Fibroblast of villous mesenchyme (primary cell): ENCODE measurements around the gene RAB9A. TPM values are rescaled to one million over a fixed set of nuclear protein-coding genes. Genes with fewer than 3 reads are reported as not detected.
"Not testable (repeated sequence)": the region's sequence is repeated elsewhere in the genome, so short reads cannot be mapped to it uniquely, and the experiment has no call there.

ENCODE experiments used
- DNase-seq: peaks from one replicate; pipeline ENCODE4 v3.0.0-alpha.2; 2010; ENCODE audit warnings: low read depth
- H3K4me3 ChIP-seq: 2 replicates; pipeline ENCODE4 v1.5.1; 2011; ENCODE audit warnings: low read depth, mild to moderate bottlenecking, low read length
- total RNA-seq: library from RNA; depleted of rRNA; stranded (reverse); fragments of >200 nt; gene quantifications from 2 replicates; pipeline ENCODE4 v1.2.3, GENCODE V29; 2012
- TF ChIP-seq, protein P1 (sequence below): IDR thresholded peaks from 2 replicates; pipeline ENCODE4 v1.5.1; 2012; ENCODE audit warnings: low read depth, mild to moderate bottlenecking, low read length; ENCODE audit not compliant: insufficient read depth

The RAB9A gene, protein sequence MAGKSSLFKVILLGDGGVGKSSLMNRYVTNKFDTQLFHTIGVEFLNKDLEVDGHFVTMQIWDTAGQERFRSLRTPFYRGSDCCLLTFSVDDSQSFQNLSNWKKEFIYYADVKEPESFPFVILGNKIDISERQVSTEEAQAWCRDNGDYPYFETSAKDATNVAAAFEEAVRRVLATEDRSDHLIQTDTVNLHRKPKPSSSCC
- 44.5 and 63.0 TPM in 2 replicates for total RNA-seq

DNA sequence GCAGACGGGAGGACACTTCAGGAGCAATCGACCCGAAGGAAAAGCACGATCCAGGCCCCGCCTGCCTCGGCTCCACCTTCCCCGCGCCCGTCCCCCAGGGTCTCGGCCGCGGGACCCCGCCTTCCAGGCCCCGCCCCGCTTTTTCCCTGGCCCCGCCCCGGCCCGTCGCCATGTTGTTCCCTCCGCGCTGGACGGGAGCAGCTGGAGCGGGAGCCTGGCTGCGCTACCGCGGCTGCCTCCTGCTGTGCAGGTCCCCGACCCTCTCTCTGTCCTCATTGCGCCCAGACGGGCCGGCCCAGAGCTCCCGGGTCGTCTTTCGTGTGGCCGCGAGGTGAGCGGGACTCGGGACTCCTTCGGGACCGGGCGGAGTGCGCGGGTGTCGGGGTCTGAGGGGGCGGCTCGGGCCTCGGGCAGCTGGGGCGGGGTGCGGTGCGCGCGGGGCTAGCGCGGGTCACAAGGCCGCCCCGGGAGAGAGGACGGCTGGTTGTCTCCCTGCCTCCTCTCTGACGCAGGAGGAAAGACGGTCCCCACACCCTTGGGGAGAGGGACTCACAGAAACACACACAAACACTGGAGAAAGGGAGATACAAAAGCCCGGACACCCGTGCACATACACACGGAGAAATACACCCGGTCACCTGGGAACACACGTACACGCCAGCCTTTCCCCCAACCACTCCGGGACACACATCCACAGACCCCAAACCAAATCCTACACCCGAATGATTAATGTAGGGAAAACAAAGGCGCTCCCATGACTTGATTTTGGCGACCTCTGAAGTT lies at the start of gene RAB9A:
RAB9A (plus strand) TSS at position 171 of the 783 bp plus-strand sequence. CDS start 19,619 bp downstream, outside the sequence.
- DNase-seq, result peak; percentile 80
- TF ChIP-seq, protein P1, sequence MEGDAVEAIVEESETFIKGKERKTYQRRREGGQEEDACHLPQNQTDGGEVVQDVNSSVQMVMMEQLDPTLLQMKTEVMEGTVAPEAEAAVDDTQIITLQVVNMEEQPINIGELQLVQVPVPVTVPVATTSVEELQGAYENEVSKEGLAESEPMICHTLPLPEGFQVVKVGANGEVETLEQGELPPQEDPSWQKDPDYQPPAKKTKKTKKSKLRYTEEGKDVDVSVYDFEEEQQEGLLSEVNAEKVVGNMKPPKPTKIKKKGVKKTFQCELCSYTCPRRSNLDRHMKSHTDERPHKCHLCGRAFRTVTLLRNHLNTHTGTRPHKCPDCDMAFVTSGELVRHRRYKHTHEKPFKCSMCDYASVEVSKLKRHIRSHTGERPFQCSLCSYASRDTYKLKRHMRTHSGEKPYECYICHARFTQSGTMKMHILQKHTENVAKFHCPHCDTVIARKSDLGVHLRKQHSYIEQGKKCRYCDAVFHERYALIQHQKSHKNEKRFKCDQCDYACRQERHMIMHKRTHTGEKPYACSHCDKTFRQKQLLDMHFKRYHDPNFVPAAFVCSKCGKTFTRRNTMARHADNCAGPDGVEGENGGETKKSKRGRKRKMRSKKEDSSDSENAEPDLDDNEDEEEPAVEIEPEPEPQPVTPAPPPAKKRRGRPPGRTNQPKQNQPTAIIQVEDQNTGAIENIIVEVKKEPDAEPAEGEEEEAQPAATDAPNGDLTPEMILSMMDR, result no peak
- H3K4me3 ChIP-seq, result peak within 1 kb of the TSS; percentile 86

DNA sequence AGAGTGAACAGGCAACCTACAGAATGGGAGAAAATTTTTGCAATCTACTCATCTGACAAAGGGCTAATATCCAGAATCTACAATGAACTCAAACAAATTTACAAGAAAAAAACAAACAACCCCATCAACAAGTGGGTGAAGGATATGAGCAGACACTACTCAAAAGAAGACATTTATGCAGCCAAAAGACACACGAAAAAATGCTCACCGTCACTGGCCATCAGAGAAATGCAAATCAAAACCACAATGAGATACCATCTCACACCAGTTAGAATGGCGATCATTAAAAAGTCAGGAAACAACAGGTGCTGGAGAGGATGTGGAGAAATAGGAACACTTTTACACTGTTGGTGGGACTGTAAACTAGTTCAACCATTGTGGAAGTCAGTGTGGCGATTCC lies 47.2 kb upstream of the RAB9A start:
- DNase-seq, H3K4me3 ChIP-seq: not testable (repeated sequence)

DNA sequence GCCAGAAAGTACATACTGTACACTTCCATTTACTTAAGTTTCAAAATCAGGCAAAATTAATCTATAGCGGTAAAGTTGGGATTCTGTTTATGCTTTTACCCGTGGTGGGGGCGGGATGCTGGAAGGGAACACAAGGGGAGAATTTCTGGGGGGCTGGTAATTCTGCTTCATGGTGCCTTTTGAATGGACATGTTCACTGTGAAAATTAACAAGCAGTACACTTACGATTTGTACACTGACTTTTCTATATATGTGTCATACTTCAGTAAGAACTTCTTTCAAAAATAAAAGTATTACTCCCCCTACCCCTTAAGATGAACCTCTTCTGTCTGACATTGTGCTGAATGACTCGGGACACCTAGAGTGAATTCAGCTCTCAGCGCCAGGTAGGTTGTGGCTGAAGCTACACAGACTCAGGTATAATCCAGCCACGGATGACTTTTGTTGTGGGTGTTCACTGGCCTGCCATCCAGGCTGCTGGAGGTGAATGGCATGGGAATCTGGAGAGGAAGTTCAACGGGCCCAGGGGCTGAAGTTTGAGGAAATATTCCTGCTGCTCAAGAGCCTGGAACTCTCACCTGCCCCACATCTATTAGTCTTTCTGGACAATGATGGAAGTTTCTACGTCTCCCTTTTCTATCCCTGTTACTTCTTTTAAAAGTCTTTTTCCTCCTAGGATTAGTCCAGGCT lies 43.3 kb upstream of the RAB9A start:
- no peak overlapping the region for H3K4me3 ChIP-seq
- DNase-seq, result no peak
- TF ChIP-seq, protein P1, result no peak

DNA sequence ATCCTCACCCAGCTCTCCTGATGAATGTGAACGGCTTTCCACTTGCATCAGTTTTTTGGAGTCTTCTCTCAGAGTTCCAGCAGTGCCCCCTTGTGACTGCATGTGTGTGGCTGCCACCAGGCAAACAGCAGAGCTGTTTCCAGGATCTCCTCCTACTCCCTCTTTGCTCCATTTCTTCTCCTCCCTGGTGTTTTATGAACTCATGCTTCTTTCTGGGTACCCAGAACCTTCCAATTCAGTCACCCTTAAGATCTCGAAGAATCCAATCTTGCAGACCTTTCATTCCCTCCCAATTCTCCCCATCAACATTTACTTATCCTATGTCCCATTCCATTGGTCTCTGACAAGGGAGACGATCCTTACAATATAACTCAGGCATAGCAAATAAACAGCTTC lies 42.8 kb upstream of the RAB9A start:
- DNase-seq, result peak; percentile 72
- H3K4me3 ChIP-seq, result no peak overlapping the region
- TF ChIP-seq, protein P1, result peak; percentile 75

DNA sequence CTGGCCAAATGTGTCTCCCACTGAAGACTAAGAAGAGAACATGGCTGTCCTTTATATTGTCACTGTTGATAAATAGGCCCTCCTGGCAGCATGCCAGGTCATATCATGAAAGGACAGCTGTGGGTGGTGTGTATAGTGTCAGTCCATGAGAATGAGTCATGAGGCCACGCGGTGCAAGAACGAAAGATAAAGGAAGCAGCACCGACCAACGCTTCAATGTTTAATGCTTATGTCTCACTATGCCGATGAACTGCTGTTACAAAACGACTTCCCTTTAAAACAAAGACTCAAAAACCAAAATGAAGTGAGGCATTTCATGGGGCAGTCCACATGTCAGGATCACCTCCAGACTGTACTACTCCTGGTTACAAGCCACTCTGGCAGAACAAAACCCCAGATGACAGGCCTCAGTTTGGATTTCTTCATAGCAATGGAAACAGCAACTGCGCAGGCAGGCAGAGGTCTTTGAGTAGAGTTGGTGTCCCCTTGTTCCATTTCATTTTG lies 41.2 kb upstream of the RAB9A start:
- DNase-seq, result peak; percentile 89
- no peak overlapping the region for H3K4me3 ChIP-seq
- TF ChIP-seq, protein P1, result no peak

DNA sequence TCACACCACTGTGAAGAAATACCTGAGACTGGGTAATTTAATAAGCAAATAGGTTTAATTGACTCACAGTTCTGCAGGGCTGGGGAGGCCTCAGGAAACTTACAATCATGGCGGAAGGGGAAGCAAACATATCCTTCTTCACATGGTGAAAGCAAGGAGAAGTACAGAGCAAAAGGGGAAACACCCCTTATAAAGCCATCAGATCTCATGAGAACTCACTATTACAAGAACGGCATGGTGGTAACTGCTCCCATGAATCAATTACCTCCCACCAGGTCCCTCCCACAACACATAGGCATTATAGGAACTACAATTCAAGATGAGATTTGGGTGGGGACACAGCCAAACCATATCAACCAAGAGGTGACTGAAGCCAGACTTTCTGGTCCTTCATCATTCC lies 40.6 kb upstream of the RAB9A start:
- not testable (repeated sequence) for DNase-seq, H3K4me3 ChIP-seq

DNA sequence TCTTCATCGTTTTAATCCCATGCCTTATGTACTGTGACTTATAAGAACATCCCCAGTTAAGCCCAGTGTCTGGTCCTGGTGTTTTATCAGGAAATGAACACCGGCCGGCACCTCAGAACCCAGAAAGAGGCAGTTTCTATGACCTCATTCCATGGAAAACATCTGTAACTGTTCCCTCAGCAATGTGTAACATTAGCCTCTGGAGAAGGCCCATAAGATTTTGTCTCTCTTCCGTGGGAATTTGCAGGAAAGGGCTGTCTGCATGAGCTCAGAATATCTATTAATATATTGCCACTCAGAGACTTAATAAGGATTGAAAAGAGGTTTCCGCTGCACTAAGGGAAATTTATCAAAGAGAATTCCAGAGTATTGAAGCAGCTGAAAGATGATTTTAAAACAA lies 39.1 kb upstream of the RAB9A start:
- H3K4me3 ChIP-seq, result no peak overlapping the region
- peak; percentile 89 for DNase-seq
- TF ChIP-seq, protein P1, result no peak
